ENCODE results near the gene FLCN.

- no peak for TF ChIP-seq CTCF (IDR thresholded peaks at IDR 0.05; ENCODE audit: poor library complexity, severe bottlenecking)
- TF ChIP-seq EZH2 (IDR thresholded peaks at IDR 0.05; ENCODE audit: borderline replicate concordance, insufficient read depth, low read length, poor library complexity, severe bottlenecking) = no peak
- no peak for TF ChIP-seq RAD21 (conservative IDR thresholded peaks at IDR 0.05)
- no peak for TF ChIP-seq POLR2AphosphoS5 (IDR thresholded peaks at IDR 0.05)
- TF ChIP-seq TAF1 (IDR thresholded peaks at IDR 0.05; ENCODE audit: low read depth) = no peak
- no peak for TF ChIP-seq EP300 (conservative IDR thresholded peaks at IDR 0.05; ENCODE audit: poor library complexity, severe bottlenecking)
Observed at GRCh38 chr17:17217995-17218394, 19.0 kb downstream of the FLCN start.

All from neural cell (in vitro differentiated cells).